Hepatocyte (in vitro differentiated cells): Measurements from ENCODE around the gene ZNF653. TPM values are rescaled to one million over a fixed set of nuclear protein-coding genes. Genes with fewer than 3 reads are reported as not detected.

Experiments
- DNase-seq: peaks from one replicate; pipeline ENCODE4 v3.0.0-alpha.2; 2016; ENCODE audit warnings: low spot score
- H2AFZ ChIP-seq: fragments of 200-600 bp; sonication (generic); 2 replicates; pipeline ENCODE4 v1.6.0; 2016; ENCODE audit warnings: antibody characterized with exemption, mild to moderate bottlenecking
- H3K27ac ChIP-seq: fragments of 200-600 bp; sonication (generic); 2 replicates; pipeline ENCODE4 v1.5.1; 2016; ENCODE audit warnings: mild to moderate bottlenecking
- H3K27me3 ChIP-seq: fragments of 200-600 bp; sonication (generic); 2 replicates; pipeline ENCODE4 v1.6.1; 2016
- H3K36me3 ChIP-seq: fragments of 200-600 bp; sonication (generic); replicated peaks from 2 replicates; pipeline ENCODE4 v1.5.1; 2016; ENCODE audit warnings: low read depth; ENCODE audit not compliant: insufficient read depth
- H3K4me1 ChIP-seq: fragments of 200-600 bp; sonication (generic); 2 replicates; pipeline ENCODE4 v1.5.1; 2016; ENCODE audit warnings: mild to moderate bottlenecking, moderate library complexity; ENCODE audit not compliant: insufficient read depth
- H3K4me2 ChIP-seq: fragments of 200-600 bp; sonication (generic); 2 replicates; pipeline ENCODE4 v1.6.0; 2016
- H3K4me3 ChIP-seq: fragments of 200-600 bp; sonication (generic); 2 replicates; pipeline ENCODE4 v1.5.1; 2016; ENCODE audit warnings: mild to moderate bottlenecking
- H3K79me2 ChIP-seq: fragments of 200-600 bp; sonication (generic); 2 replicates; pipeline ENCODE4 v1.6.0; 2017; ENCODE audit warnings: mild to moderate bottlenecking
- H3K9me2 ChIP-seq: fragments of 200-600 bp; sonication (generic); replicated peaks from 2 replicates; pipeline ENCODE4 v1.6.0; 2017; ENCODE audit warnings: mild to moderate bottlenecking; ENCODE audit not compliant: insufficient read depth
- H3K9me3 ChIP-seq: fragments of 200-600 bp; sonication (generic); 2 replicates; pipeline ENCODE4 v1.5.1; 2016; ENCODE audit warnings: low read depth, mild to moderate bottlenecking
- H4K20me1 ChIP-seq: fragments of 200-600 bp; sonication (generic); 2 replicates; pipeline ENCODE4 v1.6.0; 2016; ENCODE audit warnings: mild to moderate bottlenecking; ENCODE audit not compliant: insufficient read depth, poor library complexity, severe bottlenecking
- EZH2 ChIP-seq: fragments of 200-600 bp; sonication (generic); IDR thresholded peaks from 2 replicates; pipeline ENCODE4 v1.6.1; 2016; ENCODE audit warnings: antibody characterized with exemption, mild to moderate bottlenecking, borderline replicate concordance
- EZH2phosphoT487 ChIP-seq: fragments of 200-600 bp; sonication (generic); IDR thresholded peaks from one replicate; pipeline ENCODE4 v1.6.1; 2018; ENCODE audit warnings: antibody characterized with exemption, mild to moderate bottlenecking, low read depth, moderate library complexity; ENCODE audit not compliant: unreplicated experiment, severe bottlenecking
- WGBS: methylation state at CpG from one replicate; pipeline ENCODE4 v1.1.6; 2016; ENCODE audit warnings: low lambda C conversion rate; ENCODE audit errors: missing lambda C conversion rate; 5-methylcytosine and 5-hydroxymethylcytosine counted together
- polyA plus RNA-seq: library from polyadenylated mRNA; unstranded; fragments of >200 nt; fragmentation: Nextera tagmentation; extraction: Ambion mirVana; gene quantifications from 2 replicates; pipeline ENCODE4 v1.2.1, GENCODE V29; 2016
- total RNA-seq: library from RNA; depleted of rRNA; stranded (reverse); fragments of >200 nt; gene quantifications from 2 replicates; pipeline ENCODE4 v1.2.3, GENCODE V29; 2014
- TF ChIP-seq, protein P1 (sequence below): fragments of 200-600 bp; sonication (generic); IDR thresholded peaks from 2 replicates; pipeline ENCODE4 v1.5.1; 2016; ENCODE audit warnings: antibody characterized with exemption, mild to moderate bottlenecking; ENCODE audit not compliant: poor library complexity

ZNF653 gene
- total and polyA plus RNA-seq, 2 experiments from 2014 or later, result 8.4 to 9.6 TPM

GRCh38 chr19:11479898-11480714, 25.5 kb downstream of the ZNF653 start:
- peak overlapping the region; percentile 73 for H3K4me2 ChIP-seq

GRCh38 chr19:11479090-11479897, 26.3 kb downstream of the ZNF653 start:
- H3K79me2 ChIP-seq, result no peaks in the 10 kb centered on the region
- 54% methylated on average over 13 of the region's 62 CpGs for WGBS
- peak overlapping the region; percentile 73 for H3K4me2 ChIP-seq
- H3K9me3 ChIP-seq, result no peaks in the 10 kb centered on the region
- H4K20me1 ChIP-seq, result no peaks in the 10 kb centered on the region
- H3K27me3 ChIP-seq, result peaks cover 55% of the 10 kb centered on the region
- H3K36me3 ChIP-seq, result no peaks in the 10 kb centered on the region
- no peaks in the 10 kb centered on the region for H3K9me2 ChIP-seq
- DNase-seq, result peak; percentile 67
- peak; percentile 16 for TF ChIP-seq EZH2phosphoT487
- TF ChIP-seq EZH2, result no peak
- TF ChIP-seq, protein P1, sequence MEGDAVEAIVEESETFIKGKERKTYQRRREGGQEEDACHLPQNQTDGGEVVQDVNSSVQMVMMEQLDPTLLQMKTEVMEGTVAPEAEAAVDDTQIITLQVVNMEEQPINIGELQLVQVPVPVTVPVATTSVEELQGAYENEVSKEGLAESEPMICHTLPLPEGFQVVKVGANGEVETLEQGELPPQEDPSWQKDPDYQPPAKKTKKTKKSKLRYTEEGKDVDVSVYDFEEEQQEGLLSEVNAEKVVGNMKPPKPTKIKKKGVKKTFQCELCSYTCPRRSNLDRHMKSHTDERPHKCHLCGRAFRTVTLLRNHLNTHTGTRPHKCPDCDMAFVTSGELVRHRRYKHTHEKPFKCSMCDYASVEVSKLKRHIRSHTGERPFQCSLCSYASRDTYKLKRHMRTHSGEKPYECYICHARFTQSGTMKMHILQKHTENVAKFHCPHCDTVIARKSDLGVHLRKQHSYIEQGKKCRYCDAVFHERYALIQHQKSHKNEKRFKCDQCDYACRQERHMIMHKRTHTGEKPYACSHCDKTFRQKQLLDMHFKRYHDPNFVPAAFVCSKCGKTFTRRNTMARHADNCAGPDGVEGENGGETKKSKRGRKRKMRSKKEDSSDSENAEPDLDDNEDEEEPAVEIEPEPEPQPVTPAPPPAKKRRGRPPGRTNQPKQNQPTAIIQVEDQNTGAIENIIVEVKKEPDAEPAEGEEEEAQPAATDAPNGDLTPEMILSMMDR, result no peak
- H2AFZ ChIP-seq, result no peak overlapping the region
- no peak overlapping the region for H3K4me3 ChIP-seq
- H3K4me1 ChIP-seq, result peaks cover 5% of the 10 kb centered on the region
- H3K27ac ChIP-seq, result no peak overlapping the region

More at GRCh38 chr19:11479898-11480714, 25.5 kb downstream of the ZNF653 start:
- Histone ChIP-seq H3K79me2 (no peaks in the 10 kb centered on the region), H2AFZ (no peak overlapping the region), H3K36me3 (no peaks in the 10 kb centered on the region), H3K27me3 (peaks cover 55% of the 10 kb centered on the region), H3K27ac (no peak overlapping the region), H3K9me2 (no peaks in the 10 kb centered on the region), H3K9me3 (no peaks in the 10 kb centered on the region), H4K20me1 (no peaks in the 10 kb centered on the region), H3K4me1 (peaks cover 5% of the 10 kb centered on the region), H3K4me3 (no peak overlapping the region)
- WGBS, result 12% methylated on average over 31 of the region's 86 CpGs
- TF ChIP-seq EZH2, result peak; percentile 82
- TF ChIP-seq, protein P1, result no peak
- no peak for TF ChIP-seq EZH2phosphoT487
- no peak for DNase-seq

- no peak for TF ChIP-seq EZH2
- TF ChIP-seq, protein P1, result no peak
- no peak for TF ChIP-seq EZH2phosphoT487
- Histone ChIP-seq H3K4me1 (peaks cover 5% of the 10 kb centered on the region), H3K79me2 (no peaks in the 10 kb centered on the region), H3K4me3 (no peak overlapping the region), H3K27ac (no peak overlapping the region), H3K9me2 (no peaks in the 10 kb centered on the region), H3K36me3 (no peaks in the 10 kb centered on the region), H2AFZ (no peak overlapping the region), H4K20me1 (no peaks in the 10 kb centered on the region), H3K4me2 (no peak overlapping the region), H3K27me3 (peaks cover 57% of the 10 kb centered on the region), H3K9me3 (no peaks in the 10 kb centered on the region)
- DNase-seq, result no peak
- WGBS, result 61% methylated on average over 14 of the region's 19 CpGs
Measured at GRCh38 chr19:11478167-11479089, 27.2 kb downstream of the ZNF653 start.
